Activated B cell treated with CpG ODN at 0.5 μM for 24 hours (primary cell): ENCODE measurements around the gene HTR2A. TPM values are rescaled to one million over a fixed set of nuclear protein-coding genes. Genes with fewer than 3 reads are reported as not detected.

Source experiments
- ATAC-seq: fragments of 200-7000 bp; cut with Tn5 transposase; one replicate; pipeline ENCODE4 v1.10.0; 2021; ENCODE audit warnings: low read depth, mild to moderate bottlenecking, moderate library complexity
- CTCF ChIA-PET: fragments of 350-600 bp; sonication (Branson Sonifier 250); formaldehyde crosslinking; loops from one replicate; lab custom pipeline; 2021; ENCODE audit warnings: antibody characterized with exemption; lab: Charles Lee
- POLR2A ChIA-PET: fragments of 350-600 bp; sonication (Branson Sonifier 250); formaldehyde crosslinking; loops from one replicate; lab custom pipeline; 2021; ENCODE audit warnings: antibody characterized with exemption; lab: Charles Lee
- DNase-seq: peaks from one replicate; pipeline ENCODE4 v3.0.0; 2022
- H3K27ac Mint-ChIP-seq: one replicate; pipeline ENCODE4 v1.8.0; 2020; ENCODE audit warnings: mixed read lengths
- H3K27me3 Mint-ChIP-seq: one replicate; pipeline ENCODE4 v1.8.0; 2021; ENCODE audit warnings: mixed read lengths
- H3K36me3 Mint-ChIP-seq: one replicate; pipeline ENCODE4 v1.8.0; 2021; ENCODE audit warnings: low read depth, mixed read lengths
- H3K4me1 Mint-ChIP-seq: one replicate; pipeline ENCODE4 v1.8.0; 2021; ENCODE audit warnings: mixed read lengths
- H3K4me3 Mint-ChIP-seq: one replicate; pipeline ENCODE4 v1.8.0; 2020; ENCODE audit warnings: mild to moderate bottlenecking, mixed read lengths
- H3K9me3 Mint-ChIP-seq: one replicate; pipeline ENCODE4 v1.8.0; 2020; ENCODE audit warnings: mixed read lengths
- intact Hi-C: fragments of 100-400 bp; cut with micrococcal nuclease; formaldehyde crosslinking; loops from one replicate; pipeline ENCODE4 v1.15.1; 2024
- total RNA-seq: library from RNA; stranded (reverse); gene quantifications from 2 replicates; pipeline ENCODE4 v1.2.3, GENCODE V29; 2022
- TF ChIP-seq, protein P1 (sequence below): fragments of 200-600 bp; IDR thresholded peaks from one replicate; pipeline ENCODE4 v1.8.0; 2022; ENCODE audit warnings: antibody characterized with exemption, mild to moderate bottlenecking

Gene HTR2A
- total RNA-seq, result not detected in 2 replicates

DNA sequence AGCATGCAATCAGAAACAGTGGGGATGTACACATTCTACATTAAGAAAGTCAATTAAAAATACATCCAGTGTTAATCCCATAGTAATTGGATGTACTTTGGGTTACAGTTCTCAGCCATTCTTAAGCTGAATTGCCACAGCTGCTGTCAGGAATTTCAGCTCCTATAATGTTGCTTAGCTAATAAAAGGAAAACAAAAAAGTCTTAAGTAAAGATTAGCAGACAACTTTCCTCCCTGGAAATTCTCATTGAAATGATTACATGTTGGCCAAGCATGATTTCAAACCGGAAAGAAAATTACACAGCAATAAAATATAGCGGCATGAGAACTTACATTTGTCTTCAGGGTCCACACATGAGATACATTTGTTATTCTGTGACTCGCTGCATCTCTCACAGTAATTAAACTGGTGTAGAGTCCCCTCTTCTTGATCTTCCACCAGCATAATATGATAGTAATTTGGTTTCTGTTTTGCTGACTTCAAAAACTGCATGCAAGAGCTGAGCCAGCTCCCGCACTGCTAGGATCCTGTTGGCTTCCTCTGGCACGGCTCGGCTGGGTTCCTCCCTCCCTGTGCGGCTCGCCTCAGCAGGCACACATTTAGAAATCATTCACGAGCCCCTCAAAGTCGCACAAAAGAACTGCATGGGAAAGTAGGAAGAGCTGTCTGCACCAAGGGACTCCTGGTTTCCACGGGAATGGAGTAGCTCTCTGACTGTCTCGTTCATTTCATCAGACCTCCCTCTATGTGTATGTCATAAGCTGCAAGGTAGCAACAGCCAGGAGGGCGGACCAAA lies at the start of gene HTR2A:
TSS of gene HTR2A (minus strand) at position 713 of the 797 bp plus-strand sequence. CDS start 1,147 bp downstream, outside the sequence.
- no peaks in the 10 kb centered on the region for H3K9me3 Mint-ChIP-seq
- CTCF ChIA-PET, result interaction anchor here (1.1 to 1.2 kb wide), 2 partner anchors 33 to 703 kb away, joined by 3 read pairs; no protein-coding TSS in a partner anchor
- H3K4me3 Mint-ChIP-seq, result peak within 1 kb of the TSS; percentile 39
- intact Hi-C loops, result no loop called here
- POLR2A ChIA-PET, result no interaction called here
- DNase-seq, result no peak
- no peak within 1 kb of the TSS for H3K27ac Mint-ChIP-seq
- ATAC-seq, result no peak
- peaks cover 24% of the 10 kb centered on the region for H3K4me1 Mint-ChIP-seq
- TF ChIP-seq, protein P1, sequence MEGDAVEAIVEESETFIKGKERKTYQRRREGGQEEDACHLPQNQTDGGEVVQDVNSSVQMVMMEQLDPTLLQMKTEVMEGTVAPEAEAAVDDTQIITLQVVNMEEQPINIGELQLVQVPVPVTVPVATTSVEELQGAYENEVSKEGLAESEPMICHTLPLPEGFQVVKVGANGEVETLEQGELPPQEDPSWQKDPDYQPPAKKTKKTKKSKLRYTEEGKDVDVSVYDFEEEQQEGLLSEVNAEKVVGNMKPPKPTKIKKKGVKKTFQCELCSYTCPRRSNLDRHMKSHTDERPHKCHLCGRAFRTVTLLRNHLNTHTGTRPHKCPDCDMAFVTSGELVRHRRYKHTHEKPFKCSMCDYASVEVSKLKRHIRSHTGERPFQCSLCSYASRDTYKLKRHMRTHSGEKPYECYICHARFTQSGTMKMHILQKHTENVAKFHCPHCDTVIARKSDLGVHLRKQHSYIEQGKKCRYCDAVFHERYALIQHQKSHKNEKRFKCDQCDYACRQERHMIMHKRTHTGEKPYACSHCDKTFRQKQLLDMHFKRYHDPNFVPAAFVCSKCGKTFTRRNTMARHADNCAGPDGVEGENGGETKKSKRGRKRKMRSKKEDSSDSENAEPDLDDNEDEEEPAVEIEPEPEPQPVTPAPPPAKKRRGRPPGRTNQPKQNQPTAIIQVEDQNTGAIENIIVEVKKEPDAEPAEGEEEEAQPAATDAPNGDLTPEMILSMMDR, result no peak
- no peaks in the 10 kb centered on the region for H3K36me3 Mint-ChIP-seq
- peaks cover 24% of the 10 kb centered on the region for H3K27me3 Mint-ChIP-seq

DNA sequence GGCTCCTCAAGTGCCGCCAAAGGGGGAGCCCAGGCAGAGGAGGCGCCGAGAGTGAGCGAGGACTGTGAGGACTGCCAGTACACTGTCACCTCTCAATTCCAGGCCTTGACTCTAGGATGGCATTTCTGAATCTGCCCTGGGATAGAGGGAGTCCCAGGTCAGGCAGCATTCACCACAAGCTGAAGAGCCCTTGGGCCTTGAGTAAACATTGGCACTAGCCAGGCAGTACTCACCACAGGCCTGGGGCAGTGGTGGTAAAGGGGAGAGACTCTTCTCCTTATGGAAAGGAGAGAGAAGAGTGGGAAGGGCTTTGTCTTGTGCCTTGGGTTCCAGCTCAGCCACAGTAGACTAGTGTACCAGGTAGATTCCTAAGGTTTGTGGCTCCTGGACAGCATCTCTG lies 39.7 kb upstream of the HTR2A start:
- ATAC-seq (no peak), DNase-seq (no peak)

DNA sequence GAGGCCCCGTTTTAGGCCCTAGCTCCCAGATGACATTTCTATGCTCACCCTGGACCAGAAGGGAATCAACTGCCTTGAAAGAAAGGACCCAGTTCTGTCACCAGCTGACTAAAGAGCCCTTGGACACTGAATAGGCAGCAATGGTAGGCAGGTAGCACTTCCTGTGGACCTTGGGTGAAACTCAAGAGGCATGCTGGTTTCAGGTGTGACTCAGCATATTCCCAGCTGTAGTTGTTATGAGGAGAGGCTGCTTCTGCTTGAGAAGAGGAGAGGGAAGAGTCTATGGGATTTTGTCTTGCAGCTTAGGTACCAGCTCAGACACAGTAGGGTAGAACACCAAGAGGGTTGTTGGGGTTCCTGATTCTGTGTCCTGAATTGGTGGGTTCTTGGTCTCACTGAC lies 37.9 kb upstream of the HTR2A start:
- intact Hi-C loops, result loop anchor here (5.0 kb wide), 1 partner anchor 1418 kb away; no protein-coding TSS in a partner anchor
- TF ChIP-seq, protein P1, result no peak
- peaks cover 18% of the 10 kb centered on the region for H3K9me3 Mint-ChIP-seq
- no peak overlapping the region for H3K27ac Mint-ChIP-seq
- H3K4me1 Mint-ChIP-seq, result no peaks in the 10 kb centered on the region
- POLR2A ChIA-PET, result no interaction called here
- CTCF ChIA-PET, result interaction anchor here (0.9 kb wide), 1 partner anchor 28 kb away, joined by 3 read pairs; no protein-coding TSS in a partner anchor
- DNase-seq, result no peak
- no peaks in the 10 kb centered on the region for H3K36me3 Mint-ChIP-seq
- peaks cover 8% of the 10 kb centered on the region for H3K27me3 Mint-ChIP-seq
- no peak overlapping the region for H3K4me3 Mint-ChIP-seq
- no peak for ATAC-seq

More for the DNA sequence above, 39.7 kb upstream of the HTR2A start:
- Mint-ChIP-seq H3K27me3 (peaks cover 9% of the 10 kb centered on the region), H3K9me3 (peaks cover 18% of the 10 kb centered on the region), H3K27ac (no peak overlapping the region), H3K4me1 (no peaks in the 10 kb centered on the region), H3K36me3 (no peaks in the 10 kb centered on the region), H3K4me3 (no peak overlapping the region)
- CTCF ChIA-PET, result no interaction called here
- POLR2A ChIA-PET, result no interaction called here
- TF ChIP-seq, protein P1, result no peak
- intact Hi-C loops, result no loop called here

DNA sequence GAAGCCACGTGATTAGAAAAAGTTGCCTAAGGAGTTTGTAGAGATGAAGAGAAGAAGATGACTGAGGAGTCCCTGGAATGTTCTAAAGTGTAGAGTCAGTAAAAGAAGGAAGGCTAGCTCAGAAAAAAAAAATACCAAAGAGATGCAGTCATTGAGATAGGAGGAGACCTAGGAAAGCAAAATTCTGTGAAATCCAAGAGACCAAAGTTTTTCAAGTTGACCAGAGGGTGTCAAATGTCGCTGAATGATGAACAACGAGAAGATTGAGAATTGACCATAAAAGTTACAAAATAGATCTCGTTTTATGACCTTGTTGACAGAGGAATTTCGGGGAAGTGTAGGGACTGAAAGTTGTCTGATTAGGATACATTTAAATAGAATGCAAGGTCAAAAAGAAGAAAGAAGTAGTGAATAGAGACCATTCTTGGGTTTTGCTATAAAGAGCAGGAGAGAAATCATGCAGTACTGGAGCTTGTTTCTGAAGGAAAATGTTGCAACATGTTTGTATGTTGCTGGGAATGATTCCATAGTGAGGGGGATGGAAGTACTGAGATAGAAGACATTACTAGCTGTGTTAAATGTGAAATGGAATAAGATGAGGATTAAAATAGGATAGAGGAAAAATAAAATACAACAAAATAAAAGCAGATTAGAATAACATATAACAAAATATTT lies 30.2 kb upstream of the HTR2A start:
- TF ChIP-seq, protein P1, result no peak
- no peak overlapping the region for H3K4me3 Mint-ChIP-seq
- DNase-seq (no peak), ATAC-seq (no peak)
- ChIA-PET CTCF (no interaction called here), POLR2A (no interaction called here)
- no peaks in the 10 kb centered on the region for H3K36me3 Mint-ChIP-seq
- peaks cover under 1% of the 10 kb centered on the region for H3K27me3 Mint-ChIP-seq
- H3K4me1 Mint-ChIP-seq, result no peaks in the 10 kb centered on the region
- H3K27ac Mint-ChIP-seq, result no peak overlapping the region
- H3K9me3 Mint-ChIP-seq, result peaks cover under 1% of the 10 kb centered on the region
- intact Hi-C loops, result no loop called here

DNA sequence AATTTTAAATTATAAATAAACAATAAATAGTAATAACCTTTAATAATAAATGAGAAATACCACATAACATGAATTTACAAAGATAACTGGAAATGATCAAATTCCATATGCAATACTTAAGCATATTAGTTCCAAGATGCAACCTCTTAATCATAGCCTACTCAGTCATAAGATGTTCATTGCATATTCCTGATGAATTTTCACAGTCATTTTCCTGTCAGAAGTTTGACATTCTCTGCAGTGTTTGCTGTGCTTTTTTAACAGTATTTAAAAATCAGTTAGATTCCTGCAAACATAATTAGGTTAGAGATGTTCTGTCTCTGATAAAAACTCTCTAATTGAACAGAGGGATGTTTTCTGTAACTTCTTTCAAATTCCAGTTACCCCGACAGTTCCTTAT lies 28.6 kb upstream of the HTR2A start:
- no peaks in the 10 kb centered on the region for H3K36me3 Mint-ChIP-seq
- H3K4me3 Mint-ChIP-seq, result no peak overlapping the region
- CTCF ChIA-PET, result no interaction called here
- intact Hi-C loops, result no loop called here
- ATAC-seq, result no peak
- H3K9me3 Mint-ChIP-seq, result no peaks in the 10 kb centered on the region
- POLR2A ChIA-PET, result no interaction called here
- no peaks in the 10 kb centered on the region for H3K27me3 Mint-ChIP-seq
- no peak overlapping the region for H3K27ac Mint-ChIP-seq
- TF ChIP-seq, protein P1, result no peak
- DNase-seq, result no peak
- no peaks in the 10 kb centered on the region for H3K4me1 Mint-ChIP-seq
